Nucleus accumbens (tissue), 56 donors: ENCODE data around the gene CCL21.

Experiments used
- DNase-seq, 56 donors: peaks; one replicate each; lab custom pipeline; 2025; lab: John Stamatoyannopoulos, UW

The CCL21 gene

GRCh38 chr9:34709196-34709978, 549 bp downstream of the CCL21 start:
- DNase-seq, result no peak

DNA sequence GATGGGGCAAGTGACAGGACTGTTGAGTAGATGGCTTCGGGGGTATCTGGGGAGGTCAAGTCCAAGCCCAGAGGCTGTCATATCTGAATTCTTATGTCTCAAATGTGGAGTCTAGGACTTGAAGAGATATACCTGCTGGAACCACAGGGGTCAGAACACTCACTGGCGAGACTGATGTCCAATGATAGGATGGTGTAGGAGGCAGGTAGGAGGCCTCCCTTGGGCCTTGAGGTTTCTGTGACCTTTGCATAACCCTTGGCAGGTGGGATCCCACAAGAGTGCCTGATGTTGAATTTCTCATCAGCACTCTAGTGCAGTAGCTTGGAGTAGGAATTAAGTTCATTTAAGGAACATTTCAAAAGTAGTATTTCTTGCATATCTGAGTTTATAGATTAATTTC, 2.8 kb downstream of the CCL21 start:
- DNase-seq, result no peak

GRCh38 chr9:34701769-34702736, 7.9 kb downstream of the CCL21 start:
- DNase-seq, result peak in 54 of 56 donors; percentile 9 to 91 (median 69)

GRCh38 chr9:34701023-34701768, 8.7 kb downstream of the CCL21 start:
- peak in 51 of 56 donors; percentile 5 to 83 (median 45) for DNase-seq

- no peak for DNase-seq
Measured at GRCh38 chr9:34694811-34695210, 15.1 kb downstream of the CCL21 start.

GRCh38 chr9:34693560-34693959, 16.4 kb downstream of the CCL21 start:
- no peak for DNase-seq

GRCh38 chr9:34691936-34692315, 18.0 kb downstream of the CCL21 start:
- no peak for DNase-seq

- DNase-seq, result no peak
Measured at GRCh38 chr9:34690983-34691935, 18.7 kb downstream of the CCL21 start, which contains the start of gene CCL19. CCL19 (minus strand) TSS chr9:34691276; CDS start chr9:34691139, 137 bp downstream.

- no peak for DNase-seq
Measured at GRCh38 chr9:34689512-34689911, 20.4 kb downstream of the CCL21 start.

GRCh38 chr9:34689116-34689470, 20.8 kb downstream of the CCL21 start:
- no peak for DNase-seq

GRCh38 chr9:34688329-34689115, 21.4 kb downstream of the CCL21 start:
- no peak for DNase-seq

GRCh38 chr9:34687276-34688030, 22.5 kb downstream of the CCL21 start:
- DNase-seq, result no peak

GRCh38 chr9:34686732-34687131, 23.2 kb downstream of the CCL21 start:
- DNase-seq, result no peak

- no peak for DNase-seq
Measured at GRCh38 chr9:34686231-34686630, 23.7 kb downstream of the CCL21 start.

DNA sequence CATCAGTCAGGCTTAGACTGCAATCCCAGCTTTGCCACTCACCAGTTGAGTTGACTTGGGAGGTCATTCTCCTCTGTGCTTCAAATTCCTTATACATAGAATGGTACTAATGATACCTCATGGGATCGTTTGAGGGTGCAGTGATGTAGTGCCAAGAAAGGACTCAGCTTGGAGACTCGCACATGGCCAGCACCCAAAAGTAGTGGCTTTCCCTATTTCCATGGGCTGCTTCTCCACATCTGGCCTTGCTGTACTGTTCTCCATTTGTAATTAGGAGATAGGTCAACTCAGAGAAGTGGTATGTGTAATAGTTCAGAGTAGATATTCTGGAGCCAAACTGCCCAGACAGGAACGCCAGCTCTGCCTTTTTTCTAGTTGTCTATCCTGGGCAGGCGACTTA, 24.3 kb downstream of the CCL21 start:
- DNase-seq, result no peak

DNA sequence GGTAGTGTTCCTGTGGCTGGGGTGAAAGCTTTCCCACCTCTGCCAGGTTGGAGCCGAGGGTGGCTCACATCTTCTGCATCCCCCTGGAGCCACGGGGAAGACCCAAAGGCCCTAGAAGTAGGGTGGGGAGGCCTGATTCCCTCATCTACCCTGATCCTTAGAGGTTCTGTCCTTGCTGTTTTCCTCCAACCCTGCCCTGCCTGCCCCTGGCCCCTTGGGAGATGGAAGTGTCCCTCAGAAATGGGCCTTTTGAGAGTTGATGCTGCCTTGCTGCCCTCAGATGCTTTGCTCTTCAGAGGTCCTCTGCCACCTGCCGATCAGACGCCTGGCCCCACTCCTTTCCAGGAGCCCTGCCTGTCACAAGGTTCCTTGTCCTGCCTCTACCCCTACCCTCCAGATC, 25.1 kb downstream of the CCL21 start:
- DNase-seq, result no peak

- no peak for DNase-seq
Measured at GRCh38 chr9:34684145-34684544, 25.8 kb downstream of the CCL21 start.

DNA sequence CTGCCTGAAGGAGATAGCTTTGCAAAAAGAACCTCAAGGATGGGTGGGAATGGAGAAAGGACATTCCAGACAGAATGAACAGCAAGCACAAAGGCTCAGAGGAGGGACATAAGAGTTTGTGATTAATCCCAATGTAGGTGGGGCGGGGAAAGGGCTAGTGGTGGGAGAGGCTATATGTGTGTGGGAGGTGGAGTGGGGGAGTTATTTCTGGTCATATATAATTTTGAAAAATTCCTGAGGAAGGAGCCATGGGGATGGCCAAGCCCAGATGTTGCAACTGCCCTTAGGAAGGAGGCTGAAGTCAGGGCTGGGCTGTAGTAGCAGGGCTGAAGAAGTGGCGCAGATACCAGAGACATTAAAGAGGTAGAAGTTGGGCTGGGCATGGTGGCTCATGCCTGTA, 34.1 kb downstream of the CCL21 start:
- no peak for DNase-seq
